ENCODE measurements around the gene ANKRD36B.
"Not testable (repeated sequence)": the region's sequence is repeated elsewhere in the genome, so short reads cannot be mapped to it uniquely, and the experiment has no call there.

ANKRD36B gene

DNA sequence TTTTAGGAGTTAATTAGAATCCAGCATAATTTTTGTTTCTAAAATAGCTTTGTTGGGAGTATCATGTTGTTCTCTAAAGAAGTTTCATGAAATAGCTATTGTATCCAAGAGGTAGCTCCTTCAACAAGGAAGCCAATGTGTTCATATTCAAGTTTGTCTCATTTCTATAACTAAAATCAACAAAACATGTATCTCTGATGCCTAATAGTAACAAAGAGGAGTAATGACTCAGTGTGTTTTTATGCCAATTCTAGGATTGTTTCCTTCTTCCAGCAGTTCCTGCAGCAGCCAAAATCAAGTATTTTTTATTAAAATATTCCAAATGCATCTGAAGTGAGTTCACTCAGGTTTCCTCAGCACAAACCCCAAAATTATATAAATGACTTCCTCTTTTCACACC is 41.1 kb downstream of the ANKRD36B start:
- DNase-seq = not testable (repeated sequence)

DNA sequence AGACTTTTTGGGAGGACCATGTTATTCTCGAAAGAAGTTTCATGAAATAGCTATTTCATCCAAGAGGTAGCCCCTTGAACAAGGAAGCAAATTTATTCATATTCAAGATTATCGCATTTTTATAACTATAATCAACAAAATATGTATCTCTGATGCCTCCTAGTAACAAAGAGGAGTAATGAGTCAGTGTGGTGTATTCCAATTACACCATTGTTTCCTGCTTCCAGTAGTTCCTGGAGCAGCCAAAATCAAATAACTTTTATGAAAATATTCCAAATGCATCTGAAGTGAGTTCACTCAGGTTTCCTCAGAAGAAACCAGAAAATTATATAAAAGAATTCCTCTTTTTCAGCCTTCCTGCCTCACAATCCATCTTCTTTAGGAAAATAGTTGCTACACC is 43.0 kb downstream of the ANKRD36B start:
- no peak for DNase-seq

DNA sequence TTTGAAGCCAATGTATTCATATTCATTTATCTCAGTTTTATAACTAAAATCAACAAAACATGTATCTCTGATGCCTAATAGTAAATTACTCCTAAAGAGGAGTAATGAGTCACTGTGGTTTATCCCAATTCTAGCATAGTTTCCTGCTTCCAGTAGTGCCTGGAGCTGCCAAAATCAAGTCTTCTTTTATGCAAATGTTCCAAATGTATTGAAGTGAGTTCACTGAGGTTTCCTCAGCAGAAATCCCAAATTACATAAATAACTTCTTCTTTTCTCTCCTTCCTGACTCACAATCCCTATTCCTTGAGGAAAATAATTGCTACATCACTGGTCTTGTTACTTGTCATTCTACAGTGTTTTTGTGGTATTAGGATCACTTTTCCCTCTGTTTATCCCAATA is 44.8 kb downstream of the ANKRD36B start:
- DNase-seq = not testable (repeated sequence)

DNA sequence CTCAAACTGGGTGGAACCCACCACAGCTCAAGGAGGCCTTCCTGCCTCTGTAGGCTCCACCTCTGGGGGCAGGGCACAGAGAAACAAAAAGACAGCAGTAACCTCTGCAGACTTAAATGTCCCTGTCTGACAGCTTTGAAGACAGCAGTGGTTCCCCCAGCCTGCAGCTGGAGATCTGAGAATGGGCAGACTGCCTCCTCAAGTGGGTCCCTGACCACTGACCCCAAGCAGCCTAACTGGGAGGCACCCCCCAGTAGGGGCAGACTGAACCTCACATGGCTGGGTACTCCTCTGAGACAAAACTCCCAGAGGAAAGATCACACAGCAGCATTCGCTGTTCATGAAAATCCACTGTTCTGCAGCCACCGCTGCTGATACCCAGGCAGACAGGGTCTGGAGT is 63.8 kb downstream of the ANKRD36B start:
- not testable (repeated sequence) for DNase-seq

DNA sequence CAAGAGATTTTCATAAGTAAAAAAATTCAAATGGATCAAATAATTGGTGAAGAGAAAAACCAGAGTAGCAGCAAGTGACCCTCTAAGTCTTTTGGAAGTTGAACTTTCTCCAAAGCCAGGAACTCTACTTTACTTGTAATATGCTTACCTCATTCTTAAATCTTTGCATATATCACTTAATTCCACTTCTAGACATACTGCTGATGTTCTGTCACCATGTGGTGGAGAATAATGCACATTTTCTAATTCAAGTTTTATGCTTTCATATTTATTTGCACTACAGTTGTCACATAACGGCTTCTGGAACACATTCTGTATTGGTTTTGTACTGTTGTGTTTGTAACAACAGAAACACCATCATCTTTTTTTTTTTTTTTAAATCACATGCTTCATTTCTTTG is 65.9 kb downstream of the ANKRD36B start:
- not testable (repeated sequence) for DNase-seq

DNA sequence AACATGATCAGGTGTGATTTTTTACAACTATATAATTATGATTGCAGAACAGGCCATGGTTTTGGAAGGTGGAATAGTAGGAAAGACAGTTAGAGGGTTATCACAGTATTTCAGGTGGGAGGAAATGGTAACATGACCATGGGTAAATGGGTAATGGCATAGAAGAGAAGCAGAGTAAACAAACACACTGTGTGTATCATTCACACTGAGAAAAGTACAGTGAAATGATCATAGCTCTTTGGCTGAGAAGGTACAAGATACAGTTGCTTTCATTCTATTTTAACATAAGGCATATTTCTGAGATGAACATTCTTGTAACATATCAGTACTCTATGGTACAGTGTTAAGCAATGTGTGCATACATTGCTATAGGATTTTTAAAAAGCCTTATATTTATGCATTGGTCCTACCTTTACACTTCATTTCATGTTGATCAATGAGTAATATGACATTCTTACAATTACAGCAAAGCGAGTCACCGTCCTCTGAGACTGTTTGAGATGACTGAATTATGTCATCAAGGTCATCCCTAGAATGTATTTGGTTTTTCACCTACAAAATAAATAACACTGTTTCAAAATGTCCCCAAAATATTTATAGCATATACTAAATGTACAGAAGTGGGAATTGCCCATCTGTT is 66.6 kb downstream of the ANKRD36B start:
- not testable (repeated sequence) for DNase-seq

DNA sequence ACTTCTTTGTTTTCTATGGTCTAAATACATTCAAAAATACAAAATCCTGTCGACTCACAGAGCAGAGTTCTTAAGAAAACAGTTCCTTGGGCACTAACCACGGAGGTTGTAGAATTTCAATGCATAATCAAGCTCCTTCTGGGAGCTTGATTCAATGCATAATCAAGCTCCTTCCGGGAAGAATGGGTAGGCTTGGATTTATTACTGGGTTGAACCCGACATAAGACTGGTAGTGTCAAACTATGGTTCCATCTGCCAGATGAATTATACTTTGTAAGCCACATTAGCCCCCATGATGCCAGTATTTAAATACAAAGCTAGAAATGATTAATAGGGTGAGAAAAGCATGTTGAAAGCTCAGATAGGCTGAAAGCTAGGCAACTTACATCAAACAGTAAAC is 94.0 kb downstream of the ANKRD36B start:
- DNase-seq = not testable (repeated sequence)

DNA sequence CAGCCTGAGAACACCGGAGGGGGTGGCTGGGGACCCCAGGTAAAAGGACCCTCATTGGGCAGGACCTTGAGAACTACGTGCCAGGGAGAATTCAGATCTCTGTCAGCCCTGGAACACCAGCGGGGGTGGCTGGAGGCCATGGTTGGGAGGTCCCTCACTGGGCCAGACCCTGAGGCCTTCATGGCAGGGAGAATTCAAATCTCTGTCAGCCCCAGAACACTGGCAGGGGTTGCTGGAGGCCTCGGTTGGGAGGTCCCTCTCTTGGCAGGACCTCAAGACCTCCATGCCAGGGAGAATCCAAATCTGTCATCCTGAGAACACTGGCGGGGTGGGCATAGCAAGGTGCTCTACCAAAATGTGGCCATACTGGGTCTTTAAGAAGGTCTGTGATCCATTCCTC is 99.5 kb downstream of the ANKRD36B start:
- not testable (repeated sequence) for DNase-seq
